Liver (tissue), 9 donors: Measurements from ENCODE around the gene DHPS. TPM values are rescaled to one million over a fixed set of nuclear protein-coding genes. Genes with fewer than 3 reads are reported as not detected.

Source experiments
- DNase-seq: peaks from one replicate; pipeline ENCODE4 v3.0.0-alpha.2; 2017; ENCODE audit warnings: low spot score
- H3K27ac ChIP-seq, 2 donors: one replicate each; pipeline ENCODE4 v1.7.0; 2013; ENCODE audit warnings: inconsistent platforms in 2 of 2, low read length in 2 of 2, control low read depth in 1 of 2, low read depth in 1 of 2, mild to moderate bottlenecking in 1 of 2
- H3K27me3 ChIP-seq, 4 donors: one replicate each; pipeline versions ENCODE4 v1.6.1 to v1.7.0; 2013; ENCODE audit warnings: low read length in 3 of 4, inconsistent platforms in 1 of 4, mild to moderate bottlenecking in 1 of 4, moderate library complexity in 1 of 4; ENCODE audit not compliant: control insufficient read depth in 4 of 4, insufficient read depth in 4 of 4
- H3K36me3 ChIP-seq, 4 donors: one replicate each; pipeline versions ENCODE4 v1.6.1 to v1.7.0; 2013; ENCODE audit warnings: low read length in 3 of 4, mild to moderate bottlenecking in 3 of 4, low read depth in 1 of 4, moderate library complexity in 1 of 4; ENCODE audit not compliant: control insufficient read depth in 4 of 4, insufficient read depth in 3 of 4
- H3K4me1 ChIP-seq, 4 donors: one replicate each; pipeline versions ENCODE4 v1.6.1 to v1.7.0; 2013; ENCODE audit warnings: low read length in 3 of 4, mild to moderate bottlenecking in 3 of 4, moderate library complexity in 1 of 4; ENCODE audit not compliant: control insufficient read depth in 4 of 4, insufficient read depth in 4 of 4
- H3K4me3 ChIP-seq, 3 donors: one replicate each; pipeline versions ENCODE4 v1.6.1 to v1.7.0; 2013; ENCODE audit warnings: low read length in 3 of 3, control low read depth in 1 of 3, low read depth in 1 of 3, mild to moderate bottlenecking in 1 of 3
- H3K9ac ChIP-seq, 2 donors: one replicate each; pipeline ENCODE4 v1.7.0; 2013; ENCODE audit warnings: low read length in 2 of 2, mild to moderate bottlenecking in 2 of 2, moderate library complexity in 2 of 2, control low read depth in 1 of 2, low read depth in 1 of 2
- H3K9me3 ChIP-seq, 4 donors: one replicate each; pipeline versions ENCODE4 v1.6.1 to v1.7.0; 2013; ENCODE audit warnings: low read length in 3 of 4; ENCODE audit not compliant: control insufficient read depth in 4 of 4
- EGR1 ChIP-seq, 2 donors: IDR thresholded peaks; 2 replicates each; pipeline ENCODE4 v1.6.1; 2016 to 2018; ENCODE audit warnings: antibody characterized with exemption in 2 of 2, low read depth in 2 of 2
- GABPA ChIP-seq, 2 donors: IDR thresholded peaks in 1 of 2; conservative IDR thresholded peaks in 1 of 2; 2 replicates each; pipeline ENCODE4 v1.6.1; 2016; ENCODE audit warnings: antibody characterized with exemption in 2 of 2, mild to moderate bottlenecking in 1 of 2, moderate library complexity in 1 of 2
- RAD21 ChIP-seq, 2 donors: IDR thresholded peaks; 2 replicates each; pipeline ENCODE4 v1.6.1; 2016; ENCODE audit warnings: antibody characterized with exemption in 2 of 2, mild to moderate bottlenecking in 2 of 2
- SP1 ChIP-seq: IDR thresholded peaks from 2 replicates; pipeline ENCODE4 v1.6.1; 2018; ENCODE audit warnings: antibody characterized with exemption, mild to moderate bottlenecking
- YY1 ChIP-seq: IDR thresholded peaks from 2 replicates; pipeline ENCODE4 v1.6.1; 2016; ENCODE audit warnings: antibody characterized with exemption, mild to moderate bottlenecking
- WGBS: extraction: QIAGEN DNeasy Blood & Tissue Kit; methylation state at CpG from one replicate; pipeline ENCODE4 v1.1.7; 2013; 5-methylcytosine and 5-hydroxymethylcytosine counted together
- polyA plus RNA-seq, 2 donors: library from polyadenylated mRNA; stranded (reverse) in 1 of 2; unstranded in 1 of 2; fragments of 200-250 nt in 1 of 2; fragments of >200 nt in 1 of 2; fragmentation: Nextera tagmentation in 1 of 2; extraction: Ambion mirVana in 1 of 2; gene quantifications; one replicate each; pipeline versions ENCODE4 v1.2.1 to v1.2.3, GENCODE V29; 2013 to 2015
- total RNA-seq, 2 donors: library from RNA; depleted of rRNA; stranded (reverse); fragments of >200 nt; gene quantifications; one replicate each; pipeline ENCODE4 v1.2.3, GENCODE V29; 2014
- TF ChIP-seq, protein P1 (sequence below): IDR thresholded peaks from 2 replicates; pipeline ENCODE4 v1.6.1; 2016; ENCODE audit warnings: antibody characterized with exemption
- TF ChIP-seq, protein P2 (sequence below): IDR thresholded peaks from 2 replicates; pipeline ENCODE4 v1.6.1; 2016; ENCODE audit warnings: antibody characterized with exemption
- TF ChIP-seq, protein P3 (sequence below): IDR thresholded peaks from 2 replicates; pipeline ENCODE4 v1.6.1; 2016; ENCODE audit warnings: antibody characterized with exemption, mild to moderate bottlenecking
- donor health status: healthy.
- donor health status: healthy.
- donor health status: healthy.
- donor health status: healthy.
- donor health status: healthy.

The DHPS gene
- total and polyA plus RNA-seq, 4 donors = 29.1 to 53.9 (median 42.6) TPM

DNA sequence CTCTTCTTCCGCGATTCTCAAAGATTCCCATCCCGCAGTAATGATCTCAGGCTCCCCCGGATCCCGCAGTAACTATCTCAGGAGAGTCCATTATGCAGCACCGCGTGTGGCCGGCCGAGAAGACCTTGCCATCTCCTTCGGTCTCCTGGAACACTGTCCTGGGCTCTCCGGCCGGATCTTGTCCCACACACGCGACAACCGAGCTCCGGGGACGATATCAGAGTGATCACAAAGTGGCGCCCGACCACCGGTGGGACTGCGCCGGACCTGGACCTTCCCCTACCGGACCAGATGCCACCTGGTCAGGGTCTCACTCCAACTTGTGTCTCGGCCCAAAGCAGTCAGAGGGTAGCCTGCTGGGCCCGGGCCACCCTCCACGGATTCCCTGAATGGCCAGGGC is 39.2 kb downstream of the DHPS start:
- TF ChIP-seq, protein P1, sequence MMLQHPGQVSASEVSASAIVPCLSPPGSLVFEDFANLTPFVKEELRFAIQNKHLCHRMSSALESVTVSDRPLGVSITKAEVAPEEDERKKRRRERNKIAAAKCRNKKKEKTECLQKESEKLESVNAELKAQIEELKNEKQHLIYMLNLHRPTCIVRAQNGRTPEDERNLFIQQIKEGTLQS = no peak
- no peak for TF ChIP-seq SP1
- no peak for TF ChIP-seq GABPA (IDR thresholded peaks at IDR 0.05 in 1 of 2, conservative IDR thresholded peaks at IDR 0.05 in 1 of 2)
- TF ChIP-seq, protein P2, sequence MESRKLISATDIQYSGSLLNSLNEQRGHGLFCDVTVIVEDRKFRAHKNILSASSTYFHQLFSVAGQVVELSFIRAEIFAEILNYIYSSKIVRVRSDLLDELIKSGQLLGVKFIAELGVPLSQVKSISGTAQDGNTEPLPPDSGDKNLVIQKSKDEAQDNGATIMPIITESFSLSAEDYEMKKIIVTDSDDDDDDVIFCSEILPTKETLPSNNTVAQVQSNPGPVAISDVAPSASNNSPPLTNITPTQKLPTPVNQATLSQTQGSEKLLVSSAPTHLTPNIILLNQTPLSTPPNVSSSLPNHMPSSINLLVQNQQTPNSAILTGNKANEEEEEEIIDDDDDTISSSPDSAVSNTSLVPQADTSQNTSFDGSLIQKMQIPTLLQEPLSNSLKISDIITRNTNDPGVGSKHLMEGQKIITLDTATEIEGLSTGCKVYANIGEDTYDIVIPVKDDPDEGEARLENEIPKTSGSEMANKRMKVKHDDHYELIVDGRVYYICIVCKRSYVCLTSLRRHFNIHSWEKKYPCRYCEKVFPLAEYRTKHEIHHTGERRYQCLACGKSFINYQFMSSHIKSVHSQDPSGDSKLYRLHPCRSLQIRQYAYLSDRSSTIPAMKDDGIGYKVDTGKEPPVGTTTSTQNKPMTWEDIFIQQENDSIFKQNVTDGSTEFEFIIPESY = no peak
- WGBS = 91% methylated on average over 26 of the region's 26 CpGs
- H3K4me1 ChIP-seq = peaks cover 0 to 4% (median 1%) of the 10 kb centered on the region in 4 donors
- no peak overlapping the region for H3K9ac ChIP-seq
- no peaks in the 10 kb centered on the region for H3K27me3 ChIP-seq
- H3K27ac ChIP-seq = no peak overlapping the region
- no peaks in the 10 kb centered on the region for H3K36me3 ChIP-seq
- no peak for DNase-seq
- no peak overlapping the region for H3K4me3 ChIP-seq
- H3K9me3 ChIP-seq = no peaks in the 10 kb centered on the region

DNA sequence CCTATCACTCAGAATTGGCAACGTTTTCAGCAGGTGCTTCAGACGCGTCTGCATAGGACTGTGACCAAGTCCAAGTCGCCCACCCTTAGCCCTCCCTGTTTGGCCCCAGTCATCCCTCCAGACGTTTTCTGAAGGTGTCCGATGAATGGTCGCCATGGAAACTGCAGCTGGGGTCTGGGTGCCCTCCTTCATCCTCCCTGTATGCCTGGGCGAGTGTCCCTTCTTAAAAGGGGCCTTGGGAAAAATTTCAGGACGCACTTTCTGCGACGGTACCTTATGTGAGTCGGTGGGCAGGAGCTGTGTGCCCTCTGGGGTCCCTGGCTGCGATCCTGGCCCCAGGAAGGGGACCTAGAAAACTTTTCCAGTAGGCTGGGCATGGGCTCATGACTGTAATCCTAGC is 40.2 kb downstream of the DHPS start:
- DNase-seq = no peak
- Histone ChIP-seq H3K9me3 (no peaks in the 10 kb centered on the region), H3K36me3 (no peaks in the 10 kb centered on the region), H3K27me3 (no peaks in the 10 kb centered on the region), H3K27ac (no peak overlapping the region), H3K4me3 (no peak overlapping the region), H3K4me1 (peaks cover 0 to 3% (median 1%) of the 10 kb centered on the region in 4 donors), H3K9ac (no peak overlapping the region)
- no peak for TF ChIP-seq YY1
- TF ChIP-seq RAD21 (IDR thresholded peaks at IDR 0.05) = no peak
- TF ChIP-seq EGR1 (IDR thresholded peaks at IDR 0.05; ENCODE audit: low read depth in 2 of 2) = no peak
- TF ChIP-seq, protein P3, sequence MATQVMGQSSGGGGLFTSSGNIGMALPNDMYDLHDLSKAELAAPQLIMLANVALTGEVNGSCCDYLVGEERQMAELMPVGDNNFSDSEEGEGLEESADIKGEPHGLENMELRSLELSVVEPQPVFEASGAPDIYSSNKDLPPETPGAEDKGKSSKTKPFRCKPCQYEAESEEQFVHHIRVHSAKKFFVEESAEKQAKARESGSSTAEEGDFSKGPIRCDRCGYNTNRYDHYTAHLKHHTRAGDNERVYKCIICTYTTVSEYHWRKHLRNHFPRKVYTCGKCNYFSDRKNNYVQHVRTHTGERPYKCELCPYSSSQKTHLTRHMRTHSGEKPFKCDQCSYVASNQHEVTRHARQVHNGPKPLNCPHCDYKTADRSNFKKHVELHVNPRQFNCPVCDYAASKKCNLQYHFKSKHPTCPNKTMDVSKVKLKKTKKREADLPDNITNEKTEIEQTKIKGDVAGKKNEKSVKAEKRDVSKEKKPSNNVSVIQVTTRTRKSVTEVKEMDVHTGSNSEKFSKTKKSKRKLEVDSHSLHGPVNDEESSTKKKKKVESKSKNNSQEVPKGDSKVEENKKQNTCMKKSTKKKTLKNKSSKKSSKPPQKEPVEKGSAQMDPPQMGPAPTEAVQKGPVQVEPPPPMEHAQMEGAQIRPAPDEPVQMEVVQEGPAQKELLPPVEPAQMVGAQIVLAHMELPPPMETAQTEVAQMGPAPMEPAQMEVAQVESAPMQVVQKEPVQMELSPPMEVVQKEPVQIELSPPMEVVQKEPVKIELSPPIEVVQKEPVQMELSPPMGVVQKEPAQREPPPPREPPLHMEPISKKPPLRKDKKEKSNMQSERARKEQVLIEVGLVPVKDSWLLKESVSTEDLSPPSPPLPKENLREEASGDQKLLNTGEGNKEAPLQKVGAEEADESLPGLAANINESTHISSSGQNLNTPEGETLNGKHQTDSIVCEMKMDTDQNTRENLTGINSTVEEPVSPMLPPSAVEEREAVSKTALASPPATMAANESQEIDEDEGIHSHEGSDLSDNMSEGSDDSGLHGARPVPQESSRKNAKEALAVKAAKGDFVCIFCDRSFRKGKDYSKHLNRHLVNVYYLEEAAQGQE = no peak
- TF ChIP-seq, protein P2 = no peak
- WGBS = 79% methylated on average over 13 of the region's 13 CpGs
